Body of pancreas (tissue), 4 donors: ENCODE data around the gene TJAP1.

Experiments used
- POLR2A ChIP-seq, 3 donors: fragments of 450-650 bp; IDR thresholded peaks; one replicate each; pipeline ENCODE4 v1.6.1; 2016; ENCODE audit warnings: antibody characterized with exemption in 3 of 3, mild to moderate bottlenecking in 2 of 3
- TF ChIP-seq, protein P1 (sequence below), 7 experiments: fragments of 450-650 bp in 4 of 7; fragments of 200-600 bp in 3 of 7; sonication (generic) in 3 of 7; IDR thresholded peaks; one replicate each; pipeline ENCODE4 v1.5.1; 2016 to 2019; ENCODE audit warnings: antibody characterized with exemption in 7 of 7

DNA sequence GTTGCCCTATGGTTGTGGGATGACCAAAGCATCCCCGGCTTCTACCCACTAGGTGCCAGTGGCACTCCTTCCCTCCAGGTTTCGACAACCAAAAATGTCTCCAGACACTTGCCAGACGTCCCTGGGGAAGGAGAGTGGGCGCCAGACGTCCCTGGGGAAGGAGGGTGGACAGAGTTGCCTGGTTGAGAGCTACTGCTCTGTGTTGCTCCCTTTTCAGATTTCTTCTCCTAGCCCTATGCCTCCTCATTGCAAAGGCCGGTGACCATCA is 19.7 kb downstream of the TJAP1 start:
- TF ChIP-seq, protein P1, sequence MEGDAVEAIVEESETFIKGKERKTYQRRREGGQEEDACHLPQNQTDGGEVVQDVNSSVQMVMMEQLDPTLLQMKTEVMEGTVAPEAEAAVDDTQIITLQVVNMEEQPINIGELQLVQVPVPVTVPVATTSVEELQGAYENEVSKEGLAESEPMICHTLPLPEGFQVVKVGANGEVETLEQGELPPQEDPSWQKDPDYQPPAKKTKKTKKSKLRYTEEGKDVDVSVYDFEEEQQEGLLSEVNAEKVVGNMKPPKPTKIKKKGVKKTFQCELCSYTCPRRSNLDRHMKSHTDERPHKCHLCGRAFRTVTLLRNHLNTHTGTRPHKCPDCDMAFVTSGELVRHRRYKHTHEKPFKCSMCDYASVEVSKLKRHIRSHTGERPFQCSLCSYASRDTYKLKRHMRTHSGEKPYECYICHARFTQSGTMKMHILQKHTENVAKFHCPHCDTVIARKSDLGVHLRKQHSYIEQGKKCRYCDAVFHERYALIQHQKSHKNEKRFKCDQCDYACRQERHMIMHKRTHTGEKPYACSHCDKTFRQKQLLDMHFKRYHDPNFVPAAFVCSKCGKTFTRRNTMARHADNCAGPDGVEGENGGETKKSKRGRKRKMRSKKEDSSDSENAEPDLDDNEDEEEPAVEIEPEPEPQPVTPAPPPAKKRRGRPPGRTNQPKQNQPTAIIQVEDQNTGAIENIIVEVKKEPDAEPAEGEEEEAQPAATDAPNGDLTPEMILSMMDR (IDR thresholded peaks at IDR 0.05), result no peak
- TF ChIP-seq POLR2A (IDR thresholded peaks at IDR 0.05), result no peak
